ENCODE results near the gene HMCN2.

HMCN2 gene

GRCh38 chr9:130311003-130311402 lies 45.4 kb downstream of the HMCN2 start:
- no peak for DNase-seq

GRCh38 chr9:130311408-130312140 lies 46.0 kb downstream of the HMCN2 start:
- no peak for DNase-seq

GRCh38 chr9:130313103-130313858 lies 47.7 kb downstream of the HMCN2 start:
- DNase-seq = peak; percentile 35

GRCh38 chr9:130315446-130316226 lies 50.1 kb downstream of the HMCN2 start:
- no peak for DNase-seq

- DNase-seq = no peak
Measured at GRCh38 chr9:130316430-130316829, 50.9 kb downstream of the HMCN2 start.

- DNase-seq = no peak
Measured at GRCh38 chr9:130319300-130319699, 53.7 kb downstream of the HMCN2 start.

GRCh38 chr9:130319944-130320712 lies 54.6 kb downstream of the HMCN2 start:
- DNase-seq = no peak

GRCh38 chr9:130320723-130321481 lies 55.3 kb downstream of the HMCN2 start:
- DNase-seq = no peak

GRCh38 chr9:130321539-130321938 lies 56.0 kb downstream of the HMCN2 start:
- no peak for DNase-seq

- DNase-seq = no peak
Measured at GRCh38 chr9:130323051-130323745, 57.6 kb downstream of the HMCN2 start.

GRCh38 chr9:130325921-130326320 lies 60.4 kb downstream of the HMCN2 start:
- DNase-seq = no peak

- DNase-seq = no peak
Measured at GRCh38 chr9:130327070-130327780, 61.7 kb downstream of the HMCN2 start.

- no peak for DNase-seq
Measured at GRCh38 chr9:130327781-130328348, 62.3 kb downstream of the HMCN2 start.

GRCh38 chr9:130328349-130328801 lies 62.8 kb downstream of the HMCN2 start:
- peak; percentile 25 for DNase-seq

GRCh38 chr9:130329061-130329460 lies 63.5 kb downstream of the HMCN2 start:
- no peak for DNase-seq

GRCh38 chr9:130330202-130330862 lies 64.8 kb downstream of the HMCN2 start:
- DNase-seq = peak; percentile 66

- DNase-seq = no peak
Measured at GRCh38 chr9:130331061-130331460, 65.5 kb downstream of the HMCN2 start.

GRCh38 chr9:130331573-130331972 lies 66.0 kb downstream of the HMCN2 start:
- DNase-seq = no peak

GRCh38 chr9:130332384-130332926 lies 66.9 kb downstream of the HMCN2 start:
- DNase-seq = no peak

All from DMS153 (cell line).